ENCODE data around the gene TOR4A. TPM values are rescaled to one million over a fixed set of nuclear protein-coding genes. Genes with fewer than 3 reads are reported as not detected.

Gene TOR4A
- total and polyA plus RNA-seq, 9 of the 15 experiments (the other 6 are each of a cell fraction or from before 2014, with no cell fraction given): 3.9 to 49.2 (median 8.8) TPM

DNA sequence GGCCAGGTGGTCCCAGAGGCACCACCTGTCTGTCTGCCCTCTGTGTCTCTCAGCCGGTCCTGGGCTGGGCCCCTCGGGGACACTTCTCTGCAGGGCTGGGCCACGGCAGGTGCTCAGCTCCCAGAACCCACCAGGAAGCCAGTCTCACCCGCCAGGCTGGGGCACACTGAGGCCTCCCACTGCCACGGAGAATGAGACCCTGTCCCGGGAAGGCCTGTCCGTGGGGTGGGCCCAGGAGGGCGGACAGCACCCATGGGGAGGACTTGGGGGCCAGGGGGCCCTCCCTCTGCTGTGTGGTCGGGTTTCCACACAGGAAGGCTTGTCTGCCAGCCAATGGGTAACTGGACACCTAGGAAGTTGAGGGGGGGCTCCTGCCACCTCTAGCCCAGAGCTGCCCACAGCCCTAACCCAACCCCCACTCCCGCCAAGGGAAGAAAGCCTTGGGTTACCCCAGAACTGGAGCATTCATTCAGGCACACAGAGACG is 40.5 kb upstream of the TOR4A start:
- POLR2A ChIA-PET: interaction anchor here (0.6 to 1.3 kb wide), 6 partner anchors 41 to 232 kb away, joined by 3 to 5 read pairs (median 4); partner anchors contain the start of gene TOR4A
- H3K9me3 ChIP-seq (replicated peaks; ENCODE audit: control insufficient read depth, insufficient read depth, low read depth, low read length): no peaks in the 10 kb centered on the region
- no peak overlapping the region; the same call in 1 of the 2 replicates for H3K4me2 ChIP-seq (ENCODE audit: insufficient read depth, low read length)
- no TSS peak for BruUV-seq (replicated peaks)
- no peak overlapping the region; the same call in 2 of the 3 replicates for H3K27ac ChIP-seq (ENCODE audit: extremely low read depth, low read depth, low read length)
- CTCF ChIA-PET (ENCODE audit: low intra/inter-chr PET ratio): interaction anchor here (0.8 to 1.6 kb wide), 4 partner anchors 19 to 190 kb away, joined by 3 to 7 read pairs (median 4); partner anchors contain the start of genes NELFB and NPDC1
- no peak for FAIRE-seq
- peaks cover 8% of the 10 kb centered on the region; the same call in 1 of the 3 replicates for H3K36me3 ChIP-seq (ENCODE audit: control insufficient read depth, insufficient read depth, low read length)
- intact Hi-C loops (cut with micrococcal nuclease): no loop called here
- in situ Hi-C loops (cut with MboI): loop anchor here (25.0 kb wide), 1 partner anchor 450 kb away; the partner anchor contains the start of genes CCDC183 and TMEM141
- H2AFZ ChIP-seq (ENCODE audit: low read depth, low read length): no peak overlapping the region
- 47% methylated on average over 5 of the region's 11 CpGs for WGBS (ENCODE audit: insufficient coverage, low coverage, missing lambda C conversion rate)
- H3K27me3 ChIP-seq (ENCODE audit: control insufficient read depth in 2 of 2, insufficient read depth in 2 of 2, low read length in 2 of 2): no peaks in the 10 kb centered on the region
- H3K4me3 ChIP-seq: no peak overlapping the region
- peak overlapping the region; percentile 10 to 88; a peak in 3 of 4 replicates for H3K9ac ChIP-seq (ENCODE audit: insufficient read depth in 1 of 2, low read depth in 2 of 2, low read length in 2 of 2)
- peaks cover 5% of the 10 kb centered on the region for H4K20me1 ChIP-seq (replicated peaks; ENCODE audit: control insufficient read depth, insufficient read depth, low read length)
- H3K9me1 ChIP-seq (ENCODE audit: control insufficient read depth, insufficient read depth, low read length): peaks cover 5% of the 10 kb centered on the region
- peaks cover 16 to 91% of the 10 kb centered on the region in 2 experiments for H3K4me1 ChIP-seq (replicated peaks in 1 of 2; ENCODE audit: control insufficient read depth in 2 of 2, insufficient read depth in 2 of 2, low read length in 2 of 2)
- no peak for ATAC-seq
- peaks cover 35% of the 10 kb centered on the region for H3K79me2 ChIP-seq (ENCODE audit: control insufficient read depth, insufficient read depth, low read length)
- no peak for DNase-seq (ENCODE audit: extremely low read depth in 1 of 4, low spot score in 3 of 4)
- no peak for TF ChIP-seq SMARCB1 (IDR thresholded peaks at IDR 0.05; ENCODE audit: insufficient read length, low read depth)
- TF ChIP-seq KLF6 (CRISPR knock-in tag; IDR thresholded peaks at IDR 0.05; ENCODE audit: borderline replicate concordance): no peak
- TF ChIP-seq POLR2G (IDR thresholded peaks at IDR 0.05; ENCODE audit: low read depth, low read length): peak; percentile 10
- no peak for TF ChIP-seq ZNF668 (CRISPR knock-in tag; IDR thresholded peaks at IDR 0.05)
- TF ChIP-seq HSF4 (CRISPR knock-in tag; IDR thresholded peaks at IDR 0.05; ENCODE audit: borderline replicate concordance): no peak
- TF ChIP-seq, protein P1, sequence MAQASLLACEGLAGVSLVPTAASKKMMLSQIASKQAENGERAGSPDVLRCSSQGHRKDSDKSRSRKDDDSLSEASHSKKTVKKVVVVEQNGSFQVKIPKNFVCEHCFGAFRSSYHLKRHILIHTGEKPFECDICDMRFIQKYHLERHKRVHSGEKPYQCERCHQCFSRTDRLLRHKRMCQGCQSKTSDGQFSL (CRISPR knock-in tag; IDR thresholded peaks at IDR 0.05): no peak
- TF ChIP-seq, protein P1 (tag; IDR thresholded peaks at IDR 0.05): no peak
- TF ChIP-seq, protein P2, sequence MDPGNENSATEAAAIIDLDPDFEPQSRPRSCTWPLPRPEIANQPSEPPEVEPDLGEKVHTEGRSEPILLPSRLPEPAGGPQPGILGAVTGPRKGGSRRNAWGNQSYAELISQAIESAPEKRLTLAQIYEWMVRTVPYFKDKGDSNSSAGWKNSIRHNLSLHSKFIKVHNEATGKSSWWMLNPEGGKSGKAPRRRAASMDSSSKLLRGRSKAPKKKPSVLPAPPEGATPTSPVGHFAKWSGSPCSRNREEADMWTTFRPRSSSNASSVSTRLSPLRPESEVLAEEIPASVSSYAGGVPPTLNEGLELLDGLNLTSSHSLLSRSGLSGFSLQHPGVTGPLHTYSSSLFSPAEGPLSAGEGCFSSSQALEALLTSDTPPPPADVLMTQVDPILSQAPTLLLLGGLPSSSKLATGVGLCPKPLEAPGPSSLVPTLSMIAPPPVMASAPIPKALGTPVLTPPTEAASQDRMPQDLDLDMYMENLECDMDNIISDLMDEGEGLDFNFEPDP (CRISPR knock-in tag; IDR thresholded peaks at IDR 0.05): no peak
- no peak for TF ChIP-seq DIDO1 (tag; IDR thresholded peaks at IDR 0.05; ENCODE audit: low read depth)
- no peak for TF ChIP-seq ZNF766 (CRISPR knock-in tag; conservative IDR thresholded peaks at IDR 0.05)
- no peak for TF ChIP-seq CREB1 (IDR thresholded peaks at IDR 0.05)
- no peak for TF ChIP-seq CREB1 (CRISPR knock-in tag; IDR thresholded peaks at IDR 0.05)
- 0 out of 2 replicates have a peak, but pooled peaks have one; percentile 56 for TF ChIP-seq MED1 (CRISPR knock-in tag; IDR thresholded peaks at IDR 0.05; ENCODE audit: borderline replicate concordance)
- TF ChIP-seq NCOA1 (IDR thresholded peaks at IDR 0.05; ENCODE audit: low read depth): no peak
- peak; percentile 30; the same call in 1 of the 2 replicates for TF ChIP-seq RBFOX2 (IDR thresholded peaks at IDR 0.05; ENCODE audit: low read depth, low read length)
- TF ChIP-seq RBM25 (IDR thresholded peaks at IDR 0.05; ENCODE audit: low read depth, low read length, severe bottlenecking): no peak
- no peak for TF ChIP-seq WHSC1 (IDR thresholded peaks at IDR 0.05; ENCODE audit: low read length)
- TF ChIP-seq RBBP5 (IDR thresholded peaks at IDR 0.05; ENCODE audit: borderline replicate concordance, insufficient read depth, low read length, poor library complexity, severe bottlenecking): no peak
- no peak for TF ChIP-seq KDM4B (IDR thresholded peaks at IDR 0.05; ENCODE audit: borderline replicate concordance in 2 of 2, low read depth in 1 of 2)
- no peak for TF ChIP-seq HMGN3 (IDR thresholded peaks at IDR 0.05; ENCODE audit: borderline replicate concordance, extremely low read depth, insufficient read length, low read depth, low read length)
- TF ChIP-seq STAT5A (IDR thresholded peaks at IDR 0.05; ENCODE audit: borderline replicate concordance, low read length): no peak
- no peak for TF ChIP-seq ZBTB17 (CRISPR knock-in tag; IDR thresholded peaks at IDR 0.05)
